Neuronal stem cell (in vitro differentiated cells): ENCODE results near the gene GJB3.

ENCODE experiments used
- DNase-seq: peaks from one replicate; pipeline ENCODE4 v3.0.0-alpha.2; 2013; ENCODE audit warnings: low spot score
- H2AFZ ChIP-seq: one replicate; pipeline ENCODE4 v1.6.1; 2013; ENCODE audit warnings: mild to moderate bottlenecking, low read length, inconsistent platforms
- H2AK5ac ChIP-seq: 2 replicates; pipeline ENCODE4 v1.6.1; 2013; ENCODE audit warnings: low read depth, mild to moderate bottlenecking, inconsistent platforms, low read length, moderate library complexity, mixed read lengths
- H2BK120ac ChIP-seq: 2 replicates; pipeline ENCODE4 v1.6.1; 2013; ENCODE audit warnings: low read depth, mild to moderate bottlenecking, inconsistent platforms, low read length, moderate library complexity, mixed read lengths
- H2BK12ac ChIP-seq: one replicate; pipeline ENCODE4 v1.6.1; 2013; ENCODE audit warnings: low read length, inconsistent platforms
- H2BK15ac ChIP-seq: 2 replicates; pipeline ENCODE4 v1.6.1; 2013; ENCODE audit warnings: mild to moderate bottlenecking, low read length, inconsistent platforms, mixed read lengths
- H2BK5ac ChIP-seq: one replicate; pipeline ENCODE4 v1.6.1; 2013; ENCODE audit warnings: inconsistent platforms, mild to moderate bottlenecking, low read length, moderate library complexity
- H3K14ac ChIP-seq: one replicate; pipeline ENCODE4 v1.6.1; 2013; ENCODE audit warnings: low read length, inconsistent platforms
- H3K18ac ChIP-seq: 2 replicates; pipeline ENCODE4 v1.6.1; 2013; ENCODE audit warnings: low read length, inconsistent platforms
- H3K23ac ChIP-seq: 2 replicates; pipeline ENCODE4 v1.6.1; 2013; ENCODE audit warnings: low read depth, mild to moderate bottlenecking, mixed read lengths, low read length, inconsistent platforms; ENCODE audit not compliant: poor library complexity
- H3K27ac ChIP-seq: replicated peaks from 3 replicates; pipeline ENCODE4 v1.5.1; 2013; ENCODE audit warnings: low read length, inconsistent platforms
- H3K27me3 ChIP-seq, 3 experiments: 2 replicates each; pipeline ENCODE4 v1.6.1; 2013; ENCODE audit warnings: low read length in 3 of 3, mild to moderate bottlenecking in 2 of 3, inconsistent platforms in 1 of 3, low read depth in 1 of 3, mixed read lengths in 1 of 3, moderate library complexity in 1 of 3; ENCODE audit not compliant: control insufficient read depth in 3 of 3, insufficient read depth in 3 of 3
- H3K36me3 ChIP-seq, 2 donors: replicated peaks in 1 of 2; 2 replicates each; pipeline ENCODE4 v1.6.1; 2013; ENCODE audit warnings: low read length in 2 of 2; ENCODE audit not compliant: control insufficient read depth in 2 of 2, insufficient read depth in 2 of 2
- H3K4ac ChIP-seq: 2 replicates; pipeline ENCODE4 v1.6.1; 2013; ENCODE audit warnings: inconsistent platforms, mild to moderate bottlenecking, low read length, moderate library complexity
- H3K4me1 ChIP-seq, 2 donors: 1 replicate in 1 of 2; 2 replicates in 1 of 2; pipeline ENCODE4 v1.6.1; 2013; ENCODE audit warnings: low read length in 2 of 2, low read depth in 1 of 2; ENCODE audit not compliant: control insufficient read depth in 2 of 2, insufficient read depth in 1 of 2
- H3K4me2 ChIP-seq: one replicate; pipeline ENCODE4 v1.6.1; 2013; ENCODE audit warnings: mild to moderate bottlenecking, low read length, inconsistent platforms; ENCODE audit not compliant: insufficient read depth, poor library complexity, severe bottlenecking
- H3K4me3 ChIP-seq, 2 donors: 2 replicates each; pipeline ENCODE4 v1.5.1; 2013; ENCODE audit warnings: low read length in 2 of 2, mild to moderate bottlenecking in 2 of 2, inconsistent platforms in 1 of 2, moderate library complexity in 1 of 2
- H3K79me1 ChIP-seq: one replicate; pipeline ENCODE4 v1.6.1; 2013; ENCODE audit warnings: low read depth, mild to moderate bottlenecking, inconsistent platforms, low read length, moderate library complexity
- H3K9ac ChIP-seq: one replicate; pipeline ENCODE4 v1.6.1; 2013; ENCODE audit warnings: mild to moderate bottlenecking, low read depth, low read length, inconsistent platforms; ENCODE audit not compliant: poor library complexity
- H3K9me3 ChIP-seq, 2 donors: replicated peaks in 1 of 2; 2 replicates each; pipeline versions ENCODE3 to v1.6.1; 2013; ENCODE audit warnings: low read length in 2 of 2, mild to moderate bottlenecking in 2 of 2, inconsistent platforms in 1 of 2, low read depth in 1 of 2, mixed read lengths in 1 of 2, moderate library complexity in 1 of 2; ENCODE audit not compliant: control insufficient read depth in 2 of 2, insufficient read depth in 1 of 2
- H4K8ac ChIP-seq: one replicate; pipeline ENCODE4 v1.6.1; 2013; ENCODE audit warnings: low read depth, mild to moderate bottlenecking, inconsistent platforms, low read length, moderate library complexity
- H4K91ac ChIP-seq: one replicate; pipeline ENCODE4 v1.6.1; 2013; ENCODE audit warnings: low read length, low read depth, mild to moderate bottlenecking, inconsistent platforms; ENCODE audit not compliant: poor library complexity
- WGBS, 2 donors: extraction: QIAGEN DNeasy Blood & Tissue Kit; methylation state at CpG; one replicate each; pipeline ENCODE4 v1.1.7; 2013; ENCODE audit warnings: missing lambda C conversion rate in 2 of 2, mixed read lengths in 1 of 2; ENCODE audit not compliant: insufficient read length in 2 of 2, insufficient replicate concordance in 1 of 2; ENCODE audit errors: extremely low coverage in 2 of 2; 5-methylcytosine and 5-hydroxymethylcytosine counted together

GJB3 gene

DNA sequence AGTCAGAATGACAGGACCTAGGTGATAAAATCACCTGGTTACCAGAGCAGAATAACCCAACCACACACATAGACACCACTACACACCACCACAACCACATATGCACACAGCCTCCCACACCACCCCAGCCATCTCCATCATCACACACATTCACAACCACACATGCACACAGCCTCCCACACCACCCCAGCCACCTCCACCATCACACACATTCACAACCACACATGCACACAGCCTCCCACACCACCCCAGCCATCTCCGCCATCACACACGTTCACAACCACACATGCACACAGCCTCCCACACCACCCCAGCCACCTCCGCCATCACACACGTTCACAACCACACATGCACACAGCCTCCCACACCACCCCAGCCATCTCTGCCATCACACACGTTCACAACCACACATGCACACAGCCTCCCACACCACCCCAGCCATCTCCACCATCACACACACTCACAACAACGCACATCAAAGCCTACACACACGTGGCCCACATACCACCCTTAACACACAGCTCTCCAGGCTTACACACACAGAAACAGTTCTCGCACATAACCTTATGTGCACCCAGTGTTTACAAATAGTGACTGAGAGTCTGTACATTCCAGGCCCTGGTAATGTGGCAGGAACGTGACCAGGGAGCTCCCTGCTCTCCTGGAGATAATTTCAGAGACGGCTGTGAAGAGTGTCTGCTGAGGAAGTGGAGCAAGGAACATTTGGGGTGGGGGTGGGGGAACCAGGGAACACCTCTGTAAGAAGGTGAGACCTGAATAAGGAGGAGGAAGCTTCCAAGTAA is 3.3 kb upstream of the GJB3 start:
- H3K9me3 ChIP-seq, result no peaks in the 10 kb centered on the region
- H3K27me3 ChIP-seq, result peaks cover 11 to 79% (median 32%) of the 10 kb centered on the region in 3 experiments
- no peak overlapping the region for H2BK5ac ChIP-seq
- H3K27ac ChIP-seq, result no peak overlapping the region
- no peak overlapping the region for H2AFZ ChIP-seq
- 100% methylated on average over 2 of the region's 10 CpGs; no CpG with 5 or more reads in 1 of the 2 donors for WGBS, 2 donors
- no peak overlapping the region for H3K18ac ChIP-seq
- H3K14ac ChIP-seq, result no peak overlapping the region
- no peak overlapping the region for H2BK15ac ChIP-seq
- no peak overlapping the region for H3K9ac ChIP-seq
- no peaks in the 10 kb centered on the region for H3K79me1 ChIP-seq
- H2BK12ac ChIP-seq, result no peak overlapping the region
- H2BK120ac ChIP-seq, result no peak overlapping the region
- no peaks in the 10 kb centered on the region for H3K36me3 ChIP-seq
- peak overlapping the region; percentile 54 for H4K8ac ChIP-seq
- H3K4me1 ChIP-seq, result peaks cover 0 to 5% of the 10 kb centered on the region in 2 donors
- no peak overlapping the region for H4K91ac ChIP-seq
- H3K4ac ChIP-seq, result no peak overlapping the region
- H3K4me2 ChIP-seq, result no peak overlapping the region
- peak overlapping the region; percentile 5 for H3K23ac ChIP-seq
- H3K4me3 ChIP-seq, result peak overlapping the region in 1 of 2 donors; percentile 43
- no peak overlapping the region for H2AK5ac ChIP-seq
- DNase-seq, result no peak

DNA sequence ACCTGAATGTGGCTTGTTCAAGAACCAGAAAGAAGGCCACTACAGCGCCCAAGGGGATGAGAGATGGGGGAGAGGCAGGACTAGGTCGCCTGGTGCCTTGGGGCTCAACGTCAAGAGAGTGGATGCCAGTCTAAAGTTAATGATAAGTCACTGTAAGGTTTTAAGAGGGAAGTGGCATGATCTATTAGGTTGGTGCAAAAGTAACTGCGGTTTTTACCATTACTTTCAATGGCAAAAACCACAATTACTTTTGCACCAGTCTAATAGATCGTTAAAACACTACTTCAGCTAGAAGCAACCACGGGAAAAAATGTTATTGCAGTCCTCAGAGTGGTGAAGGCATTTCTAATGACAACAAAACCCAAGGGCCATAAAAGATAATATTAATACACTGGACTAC is 2.6 kb upstream of the GJB3 start:
- H3K79me1 ChIP-seq, result no peaks in the 10 kb centered on the region
- no peak overlapping the region for H3K4me2 ChIP-seq
- H3K9ac ChIP-seq, result no peak overlapping the region
- no CpG with 5 or more reads among the region's 6 CpGs for WGBS, 2 donors
- no peak overlapping the region for H3K23ac ChIP-seq
- no peak overlapping the region for H2AK5ac ChIP-seq
- H3K14ac ChIP-seq, result no peak overlapping the region
- no peak overlapping the region for H2AFZ ChIP-seq
- no peak overlapping the region for H3K4me3 ChIP-seq
- H2BK5ac ChIP-seq, result no peak overlapping the region
- no peak overlapping the region for H4K91ac ChIP-seq
- no peak overlapping the region for H3K18ac ChIP-seq
- no peak for DNase-seq
- H4K8ac ChIP-seq, result no peak overlapping the region
- H3K27me3 ChIP-seq, result peaks cover 11 to 82% (median 36%) of the 10 kb centered on the region in 3 experiments
- no peak overlapping the region for H3K4ac ChIP-seq
- H3K4me1 ChIP-seq, result peaks cover 0 to 5% of the 10 kb centered on the region in 2 donors
- no peaks in the 10 kb centered on the region for H3K9me3 ChIP-seq
- H2BK15ac ChIP-seq, result no peak overlapping the region
- no peaks in the 10 kb centered on the region for H3K36me3 ChIP-seq
- no peak overlapping the region for H2BK12ac ChIP-seq
- no peak overlapping the region for H3K27ac ChIP-seq
- no peak overlapping the region for H2BK120ac ChIP-seq

DNA sequence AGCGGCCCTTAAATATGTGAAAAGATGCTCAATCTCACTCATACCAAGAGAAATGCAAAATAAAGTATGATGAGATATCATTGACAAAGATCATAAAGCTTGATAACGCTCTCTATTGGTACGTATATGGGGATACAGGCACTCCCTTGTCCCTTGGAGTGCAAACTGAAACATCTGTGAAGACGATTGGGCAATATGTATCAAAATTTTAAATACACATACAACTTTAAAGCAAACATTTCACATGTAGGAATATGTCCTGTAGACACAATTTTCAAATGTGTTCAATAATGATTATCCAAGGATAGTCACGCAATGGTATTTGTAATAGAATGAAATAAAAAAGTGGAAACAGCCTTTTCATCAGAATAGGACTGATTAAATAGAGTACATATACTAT is 2.0 kb upstream of the GJB3 start:
- Histone ChIP-seq H3K23ac (no peak overlapping the region), H3K79me1 (no peaks in the 10 kb centered on the region), H2BK5ac (no peak overlapping the region), H3K9ac (no peak overlapping the region), H2AK5ac (no peak overlapping the region), H3K27me3 (peaks cover 11 to 80% (median 36%) of the 10 kb centered on the region in 3 experiments), H3K27ac (no peak overlapping the region), H4K91ac (no peak overlapping the region), H4K8ac (no peak overlapping the region), H3K4me3 (no peak overlapping the region), H3K9me3 (no peaks in the 10 kb centered on the region), H2BK12ac (no peak overlapping the region), H2BK120ac (no peak overlapping the region), H3K4ac (no peak overlapping the region), H2BK15ac (no peak overlapping the region), H3K4me1 (peaks cover 0 to 5% of the 10 kb centered on the region in 2 donors), H2AFZ (no peak overlapping the region), H3K36me3 (no peaks in the 10 kb centered on the region), H3K18ac (no peak overlapping the region), H3K14ac (no peak overlapping the region), H3K4me2 (no peak overlapping the region)
- WGBS, 2 donors, result no CpG with 5 or more reads among the region's 5 CpGs
- DNase-seq, result no peak

DNA sequence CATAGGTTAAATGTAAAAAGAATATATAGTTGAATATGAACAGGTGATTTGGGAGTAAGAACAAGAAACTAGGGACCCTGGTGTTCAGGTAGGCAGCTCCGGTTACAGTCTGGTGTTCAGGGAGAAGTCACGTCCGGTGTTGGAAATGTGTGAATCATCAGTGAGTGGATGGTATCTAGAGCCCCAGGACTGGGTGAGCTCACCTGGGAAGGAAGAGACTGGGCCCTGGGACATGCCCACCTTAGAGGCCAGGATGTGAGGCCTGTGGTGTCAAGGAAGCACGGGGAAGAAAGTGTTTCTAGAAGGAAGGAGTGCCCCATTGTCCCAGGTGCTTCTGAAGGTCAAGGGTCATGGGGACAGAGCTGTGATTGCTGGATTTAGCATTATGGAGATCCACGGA is 1.5 kb upstream of the GJB3 start:
- no CpG with 5 or more reads among the region's 5 CpGs for WGBS, 2 donors
- Histone ChIP-seq H2AK5ac (no peak overlapping the region), H4K91ac (no peak overlapping the region), H3K9ac (no peak overlapping the region), H2BK12ac (no peak overlapping the region), H3K9me3 (no peaks in the 10 kb centered on the region), H3K4me1 (peaks cover 0 to 5% of the 10 kb centered on the region in 2 donors), H2BK5ac (no peak overlapping the region), H2BK15ac (no peak overlapping the region), H3K27ac (no peak overlapping the region), H3K27me3 (peaks cover 11 to 75% (median 36%) of the 10 kb centered on the region in 3 experiments), H3K4me3 (no peak overlapping the region), H3K18ac (no peak overlapping the region), H3K36me3 (no peaks in the 10 kb centered on the region), H3K14ac (no peak overlapping the region), H4K8ac (no peak overlapping the region), H3K79me1 (no peaks in the 10 kb centered on the region), H3K4me2 (no peak overlapping the region), H3K4ac (no peak overlapping the region), H2BK120ac (no peak overlapping the region), H3K23ac (no peak overlapping the region), H2AFZ (no peak overlapping the region)
- no peak for DNase-seq
